ENCODE measurements around the gene ZBTB5.

ZBTB5 gene

DNA sequence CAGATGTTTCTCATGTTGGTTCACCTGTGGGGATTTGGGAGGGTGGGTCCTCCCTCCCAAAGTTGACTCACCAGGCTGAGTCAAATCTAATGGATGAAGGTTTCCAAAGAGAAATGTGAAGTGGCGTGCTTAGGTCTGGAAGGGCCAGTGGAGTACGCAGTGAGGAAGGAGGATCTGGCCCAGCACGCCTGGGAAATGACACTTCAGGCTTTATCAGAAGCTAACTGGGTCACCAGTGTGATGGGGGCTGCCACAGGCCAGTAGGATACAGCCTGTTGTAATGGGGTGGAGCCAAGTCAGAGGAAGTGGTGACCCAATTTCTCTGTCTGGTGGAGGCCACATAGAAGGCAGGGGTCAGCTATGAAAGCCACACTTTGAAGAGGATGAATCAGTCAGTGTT is 38.5 kb upstream of the ZBTB5 start:
- no peak overlapping the region for H3K27ac ChIP-seq (ENCODE audit: low read length)
- no peaks in the 10 kb centered on the region for H3K27me3 ChIP-seq (ENCODE audit: insufficient read depth, low read length, poor library complexity)
- no peaks in the 10 kb centered on the region for H3K4me1 ChIP-seq (ENCODE audit: insufficient read depth, low read length)
- TF ChIP-seq, protein P1, sequence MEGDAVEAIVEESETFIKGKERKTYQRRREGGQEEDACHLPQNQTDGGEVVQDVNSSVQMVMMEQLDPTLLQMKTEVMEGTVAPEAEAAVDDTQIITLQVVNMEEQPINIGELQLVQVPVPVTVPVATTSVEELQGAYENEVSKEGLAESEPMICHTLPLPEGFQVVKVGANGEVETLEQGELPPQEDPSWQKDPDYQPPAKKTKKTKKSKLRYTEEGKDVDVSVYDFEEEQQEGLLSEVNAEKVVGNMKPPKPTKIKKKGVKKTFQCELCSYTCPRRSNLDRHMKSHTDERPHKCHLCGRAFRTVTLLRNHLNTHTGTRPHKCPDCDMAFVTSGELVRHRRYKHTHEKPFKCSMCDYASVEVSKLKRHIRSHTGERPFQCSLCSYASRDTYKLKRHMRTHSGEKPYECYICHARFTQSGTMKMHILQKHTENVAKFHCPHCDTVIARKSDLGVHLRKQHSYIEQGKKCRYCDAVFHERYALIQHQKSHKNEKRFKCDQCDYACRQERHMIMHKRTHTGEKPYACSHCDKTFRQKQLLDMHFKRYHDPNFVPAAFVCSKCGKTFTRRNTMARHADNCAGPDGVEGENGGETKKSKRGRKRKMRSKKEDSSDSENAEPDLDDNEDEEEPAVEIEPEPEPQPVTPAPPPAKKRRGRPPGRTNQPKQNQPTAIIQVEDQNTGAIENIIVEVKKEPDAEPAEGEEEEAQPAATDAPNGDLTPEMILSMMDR (IDR thresholded peaks at IDR 0.05; ENCODE audit: borderline replicate concordance, extremely low read depth, low read length, poor library complexity, severe bottlenecking) = no peak
- TF ChIP-seq EZH2 (IDR thresholded peaks at IDR 0.05; ENCODE audit: borderline replicate concordance, low read depth, low read length, severe bottlenecking) = no peak
- no peaks in the 10 kb centered on the region for H3K79me2 ChIP-seq (ENCODE audit: insufficient read depth, low read length)
- DNase-seq = no peak
- H4K20me1 ChIP-seq (ENCODE audit: insufficient read depth, low read length) = peaks cover 9% of the 10 kb centered on the region
- H2AFZ ChIP-seq (ENCODE audit: low read depth, low read length) = no peak overlapping the region
- H3K9me3 ChIP-seq (ENCODE audit: insufficient read depth, low read length, severe bottlenecking) = no peaks in the 10 kb centered on the region
- H3K4me3 ChIP-seq (ENCODE audit: low read depth in 1 of 2, low read length in 2 of 2) = no peak overlapping the region
- ATAC-seq (ENCODE audit: insufficient read depth, low read depth) = peak; percentile 42; the same call in 1 of the 3 replicates
- H3K4me2 ChIP-seq (ENCODE audit: insufficient read depth, low read length) = no peak overlapping the region
- H3K36me3 ChIP-seq (ENCODE audit: insufficient read depth, low read length) = peaks cover 76% of the 10 kb centered on the region
- H3K9ac ChIP-seq (ENCODE audit: low read depth, low read length) = no peak overlapping the region

DNA sequence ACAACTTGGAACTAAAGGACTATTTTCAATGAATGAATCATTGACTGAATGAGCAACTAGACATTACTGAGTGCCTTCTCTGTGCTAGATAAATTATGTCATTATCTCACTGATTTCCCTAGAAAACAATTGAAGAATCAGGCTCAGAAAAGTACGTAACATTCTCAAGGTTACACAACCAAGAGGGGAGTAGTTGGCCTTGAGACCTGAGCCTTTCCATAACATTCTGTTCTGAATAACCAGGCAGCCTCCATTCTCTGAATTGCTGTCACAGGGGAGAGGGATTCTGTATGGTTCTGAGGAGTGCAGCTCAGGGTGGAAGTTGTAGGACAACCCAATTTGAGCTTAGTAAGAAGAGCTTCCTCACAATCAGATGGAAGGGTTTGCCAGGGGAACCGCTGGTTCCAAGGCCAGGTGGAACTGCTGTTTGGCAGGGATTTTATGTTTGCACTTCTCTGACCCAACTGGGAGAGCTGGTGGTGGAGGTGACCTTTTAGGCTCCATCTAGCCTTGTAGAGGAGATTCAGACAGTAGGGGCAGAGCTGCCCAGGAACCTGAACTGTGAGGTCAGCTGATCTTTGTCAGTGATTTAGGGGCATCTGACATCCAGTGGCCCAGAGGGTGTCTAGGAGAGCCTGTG is 36.8 kb upstream of the ZBTB5 start:
- no peak overlapping the region for H3K9ac ChIP-seq (ENCODE audit: low read depth, low read length)
- H3K9me3 ChIP-seq (ENCODE audit: insufficient read depth, low read length, severe bottlenecking) = no peaks in the 10 kb centered on the region
- TF ChIP-seq, protein P1 (IDR thresholded peaks at IDR 0.05; ENCODE audit: borderline replicate concordance, extremely low read depth, low read length, poor library complexity, severe bottlenecking) = no peak
- no peak for TF ChIP-seq EZH2 (IDR thresholded peaks at IDR 0.05; ENCODE audit: borderline replicate concordance, low read depth, low read length, severe bottlenecking)
- DNase-seq (no peak), ATAC-seq (ENCODE audit: insufficient read depth, low read depth) (no peak)
- no peaks in the 10 kb centered on the region for H3K79me2 ChIP-seq (ENCODE audit: insufficient read depth, low read length)
- no peak overlapping the region for H3K4me3 ChIP-seq (ENCODE audit: low read depth in 1 of 2, low read length in 2 of 2)
- H3K27me3 ChIP-seq (ENCODE audit: insufficient read depth, low read length, poor library complexity) = no peaks in the 10 kb centered on the region
- H3K27ac ChIP-seq (ENCODE audit: low read length) = no peak overlapping the region
- no peak overlapping the region for H3K4me2 ChIP-seq (ENCODE audit: insufficient read depth, low read length)
- no peak overlapping the region for H2AFZ ChIP-seq (ENCODE audit: low read depth, low read length)
- H4K20me1 ChIP-seq (ENCODE audit: insufficient read depth, low read length) = peaks cover 9% of the 10 kb centered on the region
- no peaks in the 10 kb centered on the region for H3K4me1 ChIP-seq (ENCODE audit: insufficient read depth, low read length)
- peaks cover 76% of the 10 kb centered on the region for H3K36me3 ChIP-seq (ENCODE audit: insufficient read depth, low read length)

DNA sequence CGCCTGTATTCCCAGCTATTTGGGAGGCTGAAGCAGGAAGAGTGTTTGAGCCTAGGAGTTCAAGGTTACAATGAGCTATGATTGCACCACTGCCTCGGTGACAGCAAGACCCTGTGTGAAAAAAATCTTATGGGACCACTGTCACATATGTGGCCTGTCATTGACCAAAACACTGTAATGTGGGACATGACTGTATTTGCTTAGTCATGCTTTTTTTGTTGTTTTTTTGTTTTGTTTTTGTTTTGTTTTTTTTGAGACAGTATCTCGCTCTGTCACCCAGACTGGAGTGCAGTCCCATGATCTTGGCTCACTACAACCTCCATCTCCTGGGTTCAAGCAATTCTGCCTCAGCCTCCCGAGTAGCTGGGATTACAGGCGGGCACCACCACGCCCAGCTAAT is 34.0 kb upstream of the ZBTB5 start:
- Histone ChIP-seq H3K79me2 (ENCODE audit: insufficient read depth, low read length) (no peaks in the 10 kb centered on the region), H2AFZ (ENCODE audit: low read depth, low read length) (no peak overlapping the region), H3K4me3 (ENCODE audit: low read depth in 1 of 2, low read length in 2 of 2) (no peak overlapping the region), H3K9me3 (ENCODE audit: insufficient read depth, low read length, severe bottlenecking) (no peaks in the 10 kb centered on the region), H3K9ac (ENCODE audit: low read depth, low read length) (no peak overlapping the region), H3K27me3 (ENCODE audit: insufficient read depth, low read length, poor library complexity) (no peaks in the 10 kb centered on the region), H3K27ac (ENCODE audit: low read length) (no peak overlapping the region), H4K20me1 (ENCODE audit: insufficient read depth, low read length) (peaks cover 9% of the 10 kb centered on the region), H3K36me3 (ENCODE audit: insufficient read depth, low read length) (peaks cover 89% of the 10 kb centered on the region), H3K4me1 (ENCODE audit: insufficient read depth, low read length) (no peaks in the 10 kb centered on the region), H3K4me2 (ENCODE audit: insufficient read depth, low read length) (no peak overlapping the region)
- TF ChIP-seq EZH2 (IDR thresholded peaks at IDR 0.05; ENCODE audit: borderline replicate concordance, low read depth, low read length, severe bottlenecking) = no peak
- TF ChIP-seq, protein P1 (IDR thresholded peaks at IDR 0.05; ENCODE audit: borderline replicate concordance, extremely low read depth, low read length, poor library complexity, severe bottlenecking) = no peak
- DNase-seq = no peak
- ATAC-seq (ENCODE audit: insufficient read depth, low read depth) = no peak

All from DND-41 (cell line).